Stomach smooth muscle (tissue), 2 donors: ENCODE data around the gene ARHGEF12.
A peak's percentile ranks its signal among the peaks of the same experiment; 100 is the strongest.

Source experiments
- H3K27ac ChIP-seq: one replicate; pipeline ENCODE4 v1.7.0; 2013; ENCODE audit warnings: mild to moderate bottlenecking, low read length, inconsistent platforms
- H3K27me3 ChIP-seq, 2 donors: one replicate each; pipeline ENCODE4 v1.7.0; 2013; ENCODE audit warnings: low read length in 2 of 2; ENCODE audit not compliant: insufficient read depth in 2 of 2, control insufficient read depth in 1 of 2
- H3K36me3 ChIP-seq, 2 donors: one replicate each; pipeline ENCODE4 v1.7.0; 2013; ENCODE audit warnings: low read length in 2 of 2; ENCODE audit not compliant: control insufficient read depth in 2 of 2, insufficient read depth in 2 of 2
- H3K4me1 ChIP-seq: one replicate; pipeline ENCODE4 v1.7.0; 2013; ENCODE audit warnings: low read length; ENCODE audit not compliant: control insufficient read depth, insufficient read depth
- H3K4me3 ChIP-seq, 2 donors: one replicate each; pipeline ENCODE4 v1.7.0; 2013; ENCODE audit warnings: low read length in 2 of 2
- H3K9ac ChIP-seq, 2 donors: one replicate each; pipeline ENCODE4 v1.7.0; 2013; ENCODE audit warnings: low read length in 2 of 2, mild to moderate bottlenecking in 1 of 2
- H3K9me3 ChIP-seq, 2 donors: one replicate each; pipeline ENCODE4 v1.7.0; 2013; ENCODE audit warnings: low read length in 2 of 2; ENCODE audit not compliant: control insufficient read depth in 2 of 2
- donor health status: healthy.
- donor health status: Pancreatic carcinoma.

The ARHGEF12 gene

GRCh38 chr11:120302001-120302805, 34.0 kb upstream of the ARHGEF12 start:
- Histone ChIP-seq H3K36me3 (no peaks in the 10 kb centered on the region), H3K9ac (no peak overlapping the region), H3K9me3 (no peaks in the 10 kb centered on the region), H3K4me1 (peaks cover 3% of the 10 kb centered on the region), H3K4me3 (no peak overlapping the region), H3K27ac (no peak overlapping the region), H3K27me3 (peaks cover 3 to 16% of the 10 kb centered on the region in 2 donors)

- Histone ChIP-seq H3K27me3 (peaks cover 3 to 12% of the 10 kb centered on the region in 2 donors), H3K9me3 (no peaks in the 10 kb centered on the region), H3K9ac (no peak overlapping the region), H3K4me3 (no peak overlapping the region), H3K36me3 (no peaks in the 10 kb centered on the region), H3K27ac (no peak overlapping the region), H3K4me1 (peaks cover 3% of the 10 kb centered on the region)
These were observed 33.1 kb upstream of the ARHGEF12 start for GRCh38 chr11:120303004-120303637.

GRCh38 chr11:120304526-120304925, 31.7 kb upstream of the ARHGEF12 start:
- Histone ChIP-seq H3K27me3 (peaks cover 3 to 6% of the 10 kb centered on the region in 2 donors), H3K27ac (no peak overlapping the region), H3K36me3 (no peaks in the 10 kb centered on the region), H3K4me1 (peaks cover 3% of the 10 kb centered on the region), H3K4me3 (no peak overlapping the region), H3K9me3 (no peaks in the 10 kb centered on the region), H3K9ac (no peak overlapping the region)

GRCh38 chr11:120305286-120305685, 30.9 kb upstream of the ARHGEF12 start:
- no peaks in the 10 kb centered on the region for H3K4me1 ChIP-seq
- no peak overlapping the region for H3K4me3 ChIP-seq
- no peaks in the 10 kb centered on the region for H3K36me3 ChIP-seq
- no peak overlapping the region for H3K27ac ChIP-seq
- no peaks in the 10 kb centered on the region for H3K9me3 ChIP-seq
- H3K27me3 ChIP-seq, result peaks cover 3 to 6% of the 10 kb centered on the region in 2 donors
- H3K9ac ChIP-seq, result no peak overlapping the region

GRCh38 chr11:120306519-120307242, 29.5 kb upstream of the ARHGEF12 start:
- H3K36me3 ChIP-seq, result no peaks in the 10 kb centered on the region
- no peak overlapping the region for H3K27ac ChIP-seq
- H3K9me3 ChIP-seq, result no peaks in the 10 kb centered on the region
- no peak overlapping the region for H3K9ac ChIP-seq
- H3K4me1 ChIP-seq, result no peaks in the 10 kb centered on the region
- peaks cover 3 to 8% of the 10 kb centered on the region in 2 donors for H3K27me3 ChIP-seq
- no peak overlapping the region for H3K4me3 ChIP-seq

DNA sequence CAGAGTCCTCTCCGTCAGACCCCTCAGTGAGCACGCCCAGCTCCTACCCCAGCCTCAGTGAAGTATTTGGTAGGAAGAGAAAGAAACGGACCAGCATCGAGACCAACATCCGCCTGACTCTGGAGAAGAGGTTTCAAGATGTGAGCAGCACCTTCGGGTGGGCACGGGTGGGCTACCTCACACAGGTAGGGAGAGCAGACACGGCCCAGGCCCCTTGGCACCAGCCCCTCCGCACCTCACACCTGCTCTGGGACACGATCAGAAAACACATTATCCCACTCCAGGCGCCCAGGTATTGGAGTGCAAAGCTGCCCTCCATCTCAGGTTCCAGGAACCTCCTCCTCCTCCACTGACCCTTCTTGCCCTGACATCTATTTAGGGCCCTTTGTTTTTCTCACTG, 28.7 kb upstream of the ARHGEF12 start:
- Histone ChIP-seq H3K27ac (no peak overlapping the region), H3K4me3 (no peak overlapping the region), H3K27me3 (peaks cover 3 to 8% of the 10 kb centered on the region in 2 donors), H3K9me3 (no peaks in the 10 kb centered on the region), H3K4me1 (no peaks in the 10 kb centered on the region), H3K36me3 (no peaks in the 10 kb centered on the region), H3K9ac (no peak overlapping the region)

GRCh38 chr11:120308081-120308480, 28.1 kb upstream of the ARHGEF12 start:
- H3K9ac ChIP-seq, result no peak overlapping the region
- no peak overlapping the region for H3K27ac ChIP-seq
- H3K4me3 ChIP-seq, result no peak overlapping the region
- no peaks in the 10 kb centered on the region for H3K36me3 ChIP-seq
- no peaks in the 10 kb centered on the region for H3K9me3 ChIP-seq
- H3K4me1 ChIP-seq, result no peaks in the 10 kb centered on the region
- H3K27me3 ChIP-seq, result peaks cover 3 to 8% of the 10 kb centered on the region in 2 donors

DNA sequence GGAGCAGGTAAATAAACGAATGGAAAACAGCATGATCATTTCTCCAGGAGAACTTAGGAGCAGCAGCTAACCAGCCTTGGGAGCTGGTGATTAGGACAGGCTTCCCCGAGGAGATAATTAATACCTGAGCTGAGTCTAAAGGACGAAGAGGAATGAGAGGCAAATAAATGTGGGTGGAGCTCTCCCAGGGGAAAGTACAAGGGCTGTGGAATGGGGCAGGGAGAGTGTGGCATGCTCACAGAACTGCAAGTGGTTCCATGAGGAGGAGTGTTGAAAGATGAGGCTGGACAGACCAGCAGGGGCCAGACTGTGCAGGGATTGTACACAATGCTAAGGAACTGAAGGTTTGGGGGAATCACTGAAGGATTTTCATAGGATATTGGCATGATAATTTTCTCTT, 25.3 kb upstream of the ARHGEF12 start:
- Histone ChIP-seq H3K27ac (no peak overlapping the region), H3K36me3 (no peaks in the 10 kb centered on the region), H3K9ac (no peak overlapping the region), H3K9me3 (no peaks in the 10 kb centered on the region), H3K4me3 (no peak overlapping the region), H3K4me1 (no peaks in the 10 kb centered on the region), H3K27me3 (peaks cover 3 to 8% of the 10 kb centered on the region in 2 donors)

DNA sequence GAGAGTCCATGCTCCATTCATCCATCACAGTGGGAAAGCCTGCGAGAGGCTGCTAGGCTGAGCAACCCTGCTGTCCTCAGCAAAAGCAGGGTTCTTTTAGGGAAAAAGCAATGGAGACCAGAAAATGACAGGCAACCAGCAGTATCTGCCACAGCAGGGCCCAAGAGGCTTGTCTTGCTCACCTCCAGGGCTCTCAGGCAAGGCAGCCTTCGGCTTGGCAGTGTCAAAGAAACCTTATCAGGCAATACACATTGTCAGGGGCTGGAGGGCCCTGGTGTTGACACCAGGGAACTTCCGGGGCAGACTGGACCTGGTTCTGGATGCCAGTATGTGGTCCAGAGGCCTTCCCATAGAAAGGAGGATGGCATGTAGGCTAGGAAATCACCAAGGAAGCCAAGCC, 21.4 kb upstream of the ARHGEF12 start:
- Histone ChIP-seq H3K9ac (no peak overlapping the region), H3K4me3 (no peak overlapping the region), H3K27ac (no peak overlapping the region)

DNA sequence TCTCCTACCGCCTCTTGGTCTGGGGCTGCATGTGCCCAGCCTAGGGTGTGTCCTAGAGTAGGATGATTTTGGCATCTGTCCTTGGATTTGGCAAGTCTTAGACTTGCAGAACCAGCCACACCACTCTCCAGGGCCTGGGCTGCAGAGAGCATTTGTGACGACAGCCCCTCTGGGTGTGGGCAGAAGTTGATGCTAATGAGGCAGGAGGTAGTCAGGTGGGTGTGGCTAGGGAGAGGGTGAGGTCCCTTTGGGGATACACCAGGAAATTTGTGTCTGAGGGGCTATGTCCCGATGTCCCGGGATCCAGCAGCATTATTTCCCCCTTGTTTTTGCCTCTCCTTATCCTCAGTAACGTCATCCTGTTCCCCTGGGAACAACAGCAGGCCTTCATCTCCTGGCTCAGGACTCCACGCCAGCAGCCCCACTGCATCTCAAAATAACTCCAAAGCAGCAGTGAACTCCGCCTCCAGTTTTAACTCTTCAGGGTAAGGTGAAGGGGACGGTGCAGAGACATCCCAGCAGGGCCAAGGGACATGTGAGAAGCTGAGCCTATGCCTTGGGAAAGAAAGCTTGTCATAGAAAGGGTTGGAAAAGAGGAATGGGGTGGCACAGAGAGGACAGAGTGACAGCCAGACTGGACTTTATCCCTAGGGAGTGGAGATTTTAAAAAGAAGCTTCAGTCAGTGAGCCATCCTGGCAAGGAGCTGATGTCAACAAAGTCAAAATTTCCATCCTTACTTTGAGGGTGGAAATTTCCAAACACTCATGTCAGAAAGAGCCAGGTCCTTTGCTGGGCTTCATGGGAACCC, 19.1 kb upstream of the ARHGEF12 start:
- H3K4me3 ChIP-seq, result peak overlapping the region in 1 of 2 donors; percentile 14
- H3K9me3 ChIP-seq, result no peaks in the 10 kb centered on the region
- H3K27ac ChIP-seq, result peak overlapping the region; percentile 64
- no peaks in the 10 kb centered on the region for H3K27me3 ChIP-seq
- peak overlapping the region in 1 of 2 donors; percentile 29 for H3K9ac ChIP-seq
- no peaks in the 10 kb centered on the region for H3K36me3 ChIP-seq
- H3K4me1 ChIP-seq, result peaks cover 16% of the 10 kb centered on the region

More for the DNA sequence above, 21.4 kb upstream of the ARHGEF12 start:
- Histone ChIP-seq H3K4me1 (peaks cover 16% of the 10 kb centered on the region), H3K9me3 (no peaks in the 10 kb centered on the region), H3K27me3 (peaks cover 0 to 2% of the 10 kb centered on the region in 2 donors), H3K36me3 (no peaks in the 10 kb centered on the region)
